Renal pelvis (tissue), 4 donors: ENCODE measurements around the gene RNF180. TPM values are rescaled to one million over a fixed set of nuclear protein-coding genes. Genes with fewer than 3 reads are reported as not detected.
"Not testable (repeated sequence)": the region's sequence is repeated elsewhere in the genome, so short reads cannot be mapped to it uniquely, and the experiment has no call there.

Source experiments
- DNase-seq: peaks from one replicate; pipeline ENCODE4 v3.0.0-alpha.2; 2013
- polyA plus RNA-seq, 3 donors: library from polyadenylated mRNA; unstranded; fragments of 120-200 nt; gene quantifications; one replicate each; pipeline ENCODE4 v1.2.1, GENCODE V29; 2013; ENCODE audit not compliant: insufficient read length in 3 of 3

Gene RNF180
- polyA plus RNA-seq, 3 donors: 9.0 to 10.3 (median 9.7) TPM

DNA sequence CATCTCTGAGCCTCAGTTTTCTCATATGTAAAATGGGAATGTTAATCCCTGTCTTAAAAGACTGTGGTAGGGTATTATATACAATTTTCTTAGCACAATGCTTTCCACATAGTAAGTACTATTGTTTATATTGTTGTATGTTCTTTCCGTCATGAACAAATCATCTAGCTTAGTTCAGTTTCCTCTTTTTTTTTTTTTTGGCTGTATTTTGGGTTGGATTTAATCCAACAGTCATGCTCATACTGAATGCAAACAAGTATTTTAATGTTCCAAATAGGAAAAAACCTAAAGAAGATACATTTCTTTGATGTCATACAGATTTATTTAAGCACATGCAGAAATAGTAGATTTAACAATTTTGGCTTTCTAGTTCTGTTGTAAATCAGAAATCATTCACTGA lies 95.1 kb downstream of the RNF180 start:
- DNase-seq: no peak

DNA sequence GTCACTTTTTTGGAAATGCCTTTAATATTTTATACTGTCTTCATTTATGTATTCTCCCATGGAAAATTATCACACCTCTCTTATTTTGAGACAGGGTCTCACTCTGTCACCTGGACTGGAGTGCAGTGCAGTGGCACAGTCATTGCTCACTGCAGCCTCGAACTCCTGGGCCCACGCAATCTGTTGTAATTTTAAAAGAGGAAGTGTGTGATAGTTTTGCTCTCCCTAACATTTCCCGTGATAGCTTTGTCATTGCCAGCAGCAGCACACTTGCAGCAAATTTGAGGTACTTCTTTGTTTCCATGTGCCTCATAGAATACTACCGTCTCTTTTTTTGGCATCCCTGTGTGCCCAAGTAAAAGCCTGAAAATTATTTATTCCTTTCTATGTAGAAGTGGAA lies 103.5 kb downstream of the RNF180 start:
- no peak for DNase-seq

DNA sequence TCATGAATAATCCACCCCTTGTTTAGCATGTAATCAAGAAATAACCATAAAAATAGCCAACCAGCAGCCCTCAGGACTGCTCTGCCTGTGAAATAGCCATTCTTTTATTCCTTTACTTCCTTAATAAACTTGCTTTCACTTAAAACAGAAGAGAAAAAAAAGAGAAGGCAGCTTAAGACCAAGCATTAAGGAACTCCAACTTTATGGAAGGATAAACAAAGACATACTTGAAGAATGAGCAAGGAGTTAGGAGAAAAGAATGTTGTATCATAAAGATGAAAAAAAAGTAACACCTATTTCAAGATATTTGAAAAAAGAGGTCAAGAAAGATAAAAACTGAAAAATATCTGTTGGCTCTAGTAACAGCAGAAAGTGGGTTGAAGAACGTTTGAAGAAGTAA lies 107.6 kb downstream of the RNF180 start:
- DNase-seq: no peak

DNA sequence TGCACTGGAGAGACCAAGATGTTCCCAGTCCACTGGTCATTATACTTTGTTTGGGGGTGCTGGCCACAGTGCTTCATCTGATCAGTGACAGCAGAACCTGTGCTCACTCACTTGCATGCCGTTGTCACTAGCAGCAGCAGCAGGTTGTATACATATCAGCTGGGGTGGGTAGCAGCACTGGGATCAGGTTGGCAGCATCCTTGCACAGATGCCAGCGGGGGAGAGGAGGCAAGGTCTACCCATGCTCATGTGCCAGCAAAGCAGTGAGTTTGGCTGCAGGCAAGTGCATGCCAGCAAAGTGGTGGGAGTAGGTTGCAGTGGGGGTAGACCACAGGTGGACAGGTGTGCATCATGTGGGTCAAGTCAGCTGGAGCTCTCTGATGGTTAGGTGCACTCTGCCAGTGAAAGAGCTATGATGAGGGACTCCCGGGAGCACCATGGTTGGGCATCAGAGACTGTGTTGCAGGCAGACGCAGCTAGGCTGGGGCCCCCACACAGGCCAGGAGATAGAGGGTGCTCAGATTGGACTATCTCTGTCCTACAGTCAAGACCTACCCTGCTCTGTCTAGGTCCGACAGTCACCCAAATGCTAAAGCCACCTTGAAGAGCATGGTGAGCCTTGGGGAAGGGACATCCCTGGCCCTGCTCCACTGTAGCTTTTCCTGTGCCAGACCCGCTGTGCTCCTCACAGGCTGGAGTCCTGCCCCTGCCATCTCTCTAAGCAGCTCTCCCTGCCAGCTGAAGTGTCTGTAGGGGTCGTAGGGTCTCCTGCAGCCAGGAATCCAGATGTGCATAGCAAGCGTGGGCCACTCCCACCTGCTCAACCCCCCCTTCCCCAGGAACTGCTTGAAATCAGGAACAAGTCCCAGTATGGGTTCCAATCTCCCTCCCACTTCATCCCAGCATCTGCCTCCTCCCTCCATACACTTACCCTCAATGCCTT lies 119.8 kb downstream of the RNF180 start:
- DNase-seq: no peak

DNA sequence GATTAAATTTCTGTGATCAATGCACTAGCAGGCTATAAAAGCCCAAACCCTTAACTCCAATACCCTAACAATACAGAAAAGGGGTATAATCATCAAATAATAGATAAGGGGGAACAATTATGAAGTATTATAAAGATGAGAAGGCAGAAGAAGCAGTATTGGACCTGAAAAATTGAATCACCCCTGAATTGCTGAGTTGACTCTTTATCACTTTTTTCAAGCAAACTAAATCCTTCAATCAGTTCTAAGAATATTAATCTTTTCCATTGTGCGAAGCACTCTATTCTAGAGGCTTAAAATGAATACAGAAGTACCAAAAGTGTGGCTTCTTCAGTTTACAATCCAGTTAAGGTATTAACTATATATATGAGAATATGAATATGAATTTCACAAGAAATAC lies 120.7 kb downstream of the RNF180 start:
- DNase-seq: no peak

DNA sequence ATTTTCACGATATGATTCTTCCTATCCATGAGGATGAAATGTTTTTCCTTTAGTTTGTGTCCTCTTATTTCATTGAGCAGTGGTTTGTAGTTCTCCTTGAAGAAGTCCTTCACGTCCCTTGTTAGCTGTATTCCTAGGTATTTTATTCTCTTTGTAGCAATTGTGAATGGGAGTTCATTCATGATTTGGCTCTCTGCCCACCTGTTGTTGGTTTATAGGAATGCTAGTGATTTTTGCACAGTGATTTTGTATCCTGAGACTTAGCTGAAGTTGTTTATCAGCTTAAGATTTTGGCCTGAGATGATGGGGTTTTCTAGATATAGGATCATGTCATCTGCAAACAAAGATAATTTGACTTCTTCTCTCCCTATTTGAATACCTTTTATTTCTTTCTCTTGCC lies 122.9 kb downstream of the RNF180 start:
- not testable (repeated sequence) for DNase-seq

DNA sequence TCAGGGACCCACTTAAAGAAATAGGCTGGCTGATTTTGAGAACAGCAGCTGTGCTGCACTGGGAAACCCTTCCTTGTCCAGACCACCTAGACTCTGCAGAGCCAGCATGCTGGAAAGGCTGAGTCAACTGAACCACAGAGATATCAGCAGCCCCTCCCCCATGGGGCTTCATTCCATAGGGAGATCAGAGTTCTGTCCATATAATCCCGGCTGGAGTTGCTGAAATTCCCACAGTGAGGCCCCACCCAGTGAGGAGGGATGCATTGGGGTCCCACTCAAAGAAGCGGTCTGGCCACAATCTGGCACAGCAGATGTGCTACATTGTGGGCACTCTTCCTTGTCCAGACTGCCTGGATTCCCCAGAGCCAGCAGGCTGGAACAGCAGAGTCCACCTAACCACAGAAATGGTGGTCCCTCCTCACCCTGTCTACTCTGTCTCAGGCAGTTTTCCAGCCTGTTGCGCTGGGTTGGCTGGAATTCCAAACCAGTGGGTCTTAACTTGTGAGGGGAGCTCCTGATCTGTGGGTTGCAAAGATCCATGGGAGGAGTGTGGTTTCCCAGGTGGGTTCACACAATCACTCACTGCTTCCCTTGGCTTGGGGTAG lies 127.1 kb downstream of the RNF180 start:
- no peak for DNase-seq

DNA sequence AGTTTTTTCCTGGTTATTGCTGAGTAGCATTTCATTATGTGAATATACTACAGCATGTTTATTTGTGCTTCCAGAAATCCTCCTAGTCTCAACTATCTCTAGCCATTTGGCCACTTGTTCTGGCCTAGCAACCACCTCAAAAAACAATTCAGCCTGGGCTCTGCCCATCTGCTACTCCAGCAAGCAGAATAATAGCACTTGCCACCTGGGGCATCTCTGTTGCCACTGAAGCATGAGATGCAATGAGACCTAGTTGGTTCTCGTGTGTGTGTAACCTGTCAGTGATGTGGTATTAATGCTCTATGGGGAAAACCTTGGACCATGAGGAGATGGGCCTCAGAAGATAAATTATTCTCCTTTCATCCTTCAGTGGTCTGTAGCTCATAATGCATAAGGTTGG lies 129.5 kb downstream of the RNF180 start:
- DNase-seq: no peak

DNA sequence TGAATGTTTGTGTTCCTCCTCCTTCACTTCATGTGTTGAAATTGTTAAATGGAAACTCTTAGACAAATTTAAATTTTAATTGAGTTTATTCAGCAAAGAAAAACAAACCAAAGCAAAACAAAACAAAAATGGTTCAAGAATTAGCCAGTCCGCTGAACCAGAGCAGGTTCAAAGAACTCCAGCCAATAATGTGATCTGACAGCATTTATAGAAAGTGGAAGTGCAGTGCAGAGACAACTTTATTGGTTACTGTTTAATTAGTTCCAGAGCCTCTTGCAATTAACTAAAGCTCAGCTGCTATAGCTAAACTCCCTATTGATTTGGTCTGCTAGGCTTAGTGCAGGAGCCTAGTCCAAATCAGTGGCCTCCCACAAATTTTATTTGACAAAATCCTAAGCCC lies 132.9 kb downstream of the RNF180 start:
- no peak for DNase-seq

DNA sequence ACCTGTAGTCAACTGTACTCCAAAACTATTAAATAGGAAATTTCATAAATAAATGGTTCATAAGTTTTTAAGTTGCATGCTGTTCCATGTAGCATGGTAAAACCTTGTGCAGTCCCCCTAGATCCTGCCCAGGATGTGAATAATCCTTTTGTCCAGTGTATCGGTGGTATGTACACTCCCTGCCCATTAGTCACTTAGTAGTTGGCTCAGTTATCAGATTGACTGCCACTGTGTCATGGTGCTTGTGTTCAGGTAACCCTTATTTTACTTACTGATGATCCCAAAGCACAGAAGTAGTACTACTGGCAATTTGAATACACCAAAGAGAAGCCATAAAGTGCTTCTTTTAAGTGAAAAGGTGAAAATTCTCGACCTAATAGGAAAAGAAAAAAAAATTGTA lies 134.2 kb downstream of the RNF180 start:
- DNase-seq: no peak

DNA sequence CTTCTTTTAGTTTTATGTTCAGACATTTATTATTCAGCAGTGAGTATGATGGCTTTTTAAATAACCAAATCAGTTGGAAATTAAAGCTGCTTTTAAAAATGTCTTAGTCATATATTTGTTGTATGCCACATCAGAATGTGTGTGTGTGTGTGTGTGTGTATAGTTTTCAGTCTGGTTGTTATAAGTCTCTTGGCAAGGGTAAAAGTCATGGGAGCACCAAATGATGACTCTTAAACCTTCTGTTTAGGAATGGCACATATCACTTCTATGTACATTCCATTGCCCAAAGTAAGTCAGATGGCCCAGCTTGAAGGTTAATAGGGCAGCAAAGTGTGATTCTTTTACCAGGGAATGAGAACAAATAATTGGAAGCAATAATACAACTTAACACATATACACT lies 135.9 kb downstream of the RNF180 start:
- no peak for DNase-seq

DNA sequence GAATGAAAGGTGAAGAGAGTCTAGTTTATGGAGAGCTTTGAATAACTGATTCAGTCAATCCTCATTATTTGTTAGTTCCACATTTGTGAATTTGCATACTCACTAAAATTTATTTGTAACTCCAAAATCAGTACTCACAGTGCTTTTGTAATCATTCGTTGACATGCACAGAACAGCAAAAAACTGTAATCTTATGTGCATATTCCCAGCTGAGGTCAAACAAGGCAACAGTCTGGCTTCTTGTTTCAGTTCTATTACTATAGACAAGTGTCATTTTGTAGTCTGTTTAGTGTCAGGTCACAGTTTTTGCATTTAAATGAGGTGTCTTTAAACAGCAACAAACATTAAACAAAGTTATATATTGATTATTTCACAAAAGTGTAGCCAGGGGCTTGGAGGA lies 142.5 kb downstream of the RNF180 start:
- DNase-seq: no peak

DNA sequence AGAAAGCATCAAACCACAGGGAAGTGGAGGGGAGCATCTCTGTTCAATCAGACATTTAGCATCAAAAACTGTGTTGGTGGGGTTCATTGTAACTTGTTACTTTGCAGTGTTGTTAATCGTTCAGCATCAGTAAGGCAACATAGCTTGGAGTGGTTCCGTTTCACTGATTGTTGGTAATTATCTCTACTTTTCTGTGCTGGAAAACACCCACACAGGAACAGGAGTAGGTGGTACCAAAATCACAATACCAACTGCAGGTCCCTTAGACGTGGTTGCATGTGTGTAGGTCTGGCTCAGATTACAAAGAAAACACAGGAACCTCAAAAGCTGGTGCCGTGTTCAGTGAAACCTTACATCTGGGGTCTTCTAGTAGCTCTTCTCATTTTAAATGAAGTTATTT lies 146.8 kb downstream of the RNF180 start:
- DNase-seq: peak; percentile 33

DNA sequence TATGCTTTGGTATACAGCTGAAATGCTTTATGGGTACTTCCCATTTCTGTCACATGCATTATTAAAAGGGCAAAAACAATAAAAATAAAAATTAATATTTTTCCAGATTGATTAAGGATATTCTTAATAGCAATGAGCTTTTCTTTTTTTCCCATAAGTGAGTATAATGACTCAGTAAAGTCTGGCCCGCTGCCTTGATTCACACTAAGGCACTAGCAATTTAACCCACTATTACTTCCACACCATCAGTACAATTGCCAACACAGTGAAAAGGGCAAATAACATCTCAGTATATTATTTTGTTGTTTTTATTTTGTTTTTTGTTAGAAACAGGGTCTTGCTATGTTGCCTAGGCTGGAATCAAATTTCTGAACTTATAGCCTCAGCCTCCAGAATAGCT lies 150.1 kb downstream of the RNF180 start:
- no peak for DNase-seq

DNA sequence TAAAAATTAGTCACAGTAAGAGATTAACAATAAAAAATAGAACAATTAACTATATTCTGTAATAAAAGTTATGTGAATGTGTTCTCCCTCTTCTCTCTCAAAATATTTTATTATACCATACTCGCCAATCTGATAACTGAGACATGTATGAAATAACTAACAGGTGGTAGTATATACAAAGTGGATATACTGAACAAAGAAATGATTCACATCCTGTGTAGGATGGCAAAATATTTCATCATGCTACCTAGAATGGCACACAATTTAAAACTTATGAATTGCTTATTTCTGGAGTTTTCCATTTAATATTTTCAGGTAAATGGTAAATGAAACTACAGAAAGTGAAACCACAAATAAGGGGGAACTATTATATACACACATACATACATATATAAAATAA lies 152.5 kb downstream of the RNF180 start:
- DNase-seq: no peak

DNA sequence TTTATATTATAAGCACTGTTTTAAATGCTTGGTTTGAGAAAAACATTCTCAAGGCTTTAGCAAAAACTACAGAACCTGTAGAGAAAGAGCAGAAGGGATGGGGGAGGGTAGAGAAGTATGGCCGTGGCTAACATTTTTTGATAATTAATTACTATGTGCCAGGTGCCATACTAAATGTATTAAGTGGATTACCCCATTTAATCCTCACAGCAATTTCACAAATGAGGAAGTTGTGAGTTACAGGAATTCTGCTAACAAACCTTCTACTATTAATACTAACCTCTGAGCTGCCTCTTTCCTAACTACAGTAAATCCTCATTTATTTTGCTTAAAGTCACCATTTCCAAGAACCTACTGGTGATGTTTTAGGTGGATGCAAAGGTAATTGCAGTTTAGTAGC lies 157.9 kb downstream of the RNF180 start:
- DNase-seq: no peak

DNA sequence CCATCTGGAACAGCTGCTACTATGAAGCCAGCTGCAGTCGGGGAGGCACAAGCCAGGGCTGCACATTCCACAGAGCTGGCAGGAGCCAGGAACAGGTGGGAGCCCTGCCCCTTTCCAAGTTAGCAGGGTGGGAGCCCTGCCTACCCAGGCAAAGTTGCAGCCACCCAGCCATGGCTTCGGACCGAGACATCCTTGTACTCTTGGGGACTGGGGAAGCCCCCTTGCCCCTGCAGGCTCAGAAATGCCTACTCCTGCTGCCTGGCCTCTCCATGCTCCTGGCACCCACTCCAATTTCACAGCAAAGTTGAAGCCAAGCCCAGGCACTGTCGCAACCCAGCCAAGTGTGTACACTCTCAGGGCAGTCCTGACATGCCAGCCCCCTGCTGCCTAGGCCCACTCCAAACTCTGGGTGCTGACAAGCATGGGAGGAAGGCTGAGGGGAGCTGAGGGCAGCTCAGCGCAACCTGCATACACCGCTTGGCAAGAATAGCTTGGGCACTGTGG lies 165.1 kb downstream of the RNF180 start:
- no peak for DNase-seq

DNA sequence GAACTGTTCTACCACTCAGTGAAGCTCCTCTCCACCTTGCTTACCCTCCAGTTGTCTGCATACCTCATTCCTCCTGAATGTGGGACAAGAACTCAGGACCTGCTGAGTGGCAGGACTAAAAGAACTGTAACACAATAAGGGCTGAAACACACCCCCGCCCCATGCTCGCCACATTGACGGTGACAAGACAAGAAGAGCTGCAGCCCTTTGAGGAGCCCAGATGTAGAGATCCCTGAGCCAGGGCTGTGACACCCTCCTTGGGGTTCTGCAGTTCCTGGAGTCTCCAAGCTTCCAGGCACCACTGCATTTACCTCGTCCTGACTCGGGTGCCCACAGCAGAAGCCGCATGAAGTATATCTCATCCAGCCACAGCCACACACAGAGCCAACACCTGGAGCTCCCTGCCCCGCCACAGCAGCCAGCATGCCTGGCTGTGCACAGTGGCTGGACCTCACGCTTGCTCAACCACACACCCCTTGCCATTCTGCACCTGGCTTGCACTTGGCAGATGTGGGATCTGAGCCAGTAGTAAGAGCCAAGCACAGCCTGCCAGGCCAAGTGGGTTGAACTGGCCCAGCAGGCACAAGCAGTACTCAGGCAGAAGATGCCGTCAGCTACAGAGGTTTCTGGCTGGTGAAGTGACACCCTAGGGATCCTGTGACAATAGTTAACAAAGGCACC lies 166.1 kb downstream of the RNF180 start:
- no peak for DNase-seq

DNA sequence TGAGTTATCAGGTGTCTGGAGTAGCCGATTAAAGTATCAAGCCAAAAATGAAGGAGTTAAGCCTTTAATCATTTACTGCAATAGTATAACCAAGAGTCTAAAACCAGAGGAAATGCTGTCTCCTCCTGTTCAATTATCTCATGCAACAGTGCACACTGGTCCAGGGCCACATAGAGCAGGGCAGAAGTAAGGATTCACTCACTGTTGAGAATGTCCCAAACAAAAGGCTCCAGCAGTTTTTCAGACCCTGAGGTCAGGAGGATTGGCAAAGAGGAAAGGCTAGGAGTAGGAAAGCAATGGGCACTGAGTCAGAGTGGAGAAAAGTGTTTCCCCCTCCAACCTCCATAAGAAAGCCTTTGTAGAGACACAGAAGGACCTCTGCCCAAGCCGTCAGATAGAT lies 168.2 kb downstream of the RNF180 start:
- DNase-seq: peak; percentile 14

DNA sequence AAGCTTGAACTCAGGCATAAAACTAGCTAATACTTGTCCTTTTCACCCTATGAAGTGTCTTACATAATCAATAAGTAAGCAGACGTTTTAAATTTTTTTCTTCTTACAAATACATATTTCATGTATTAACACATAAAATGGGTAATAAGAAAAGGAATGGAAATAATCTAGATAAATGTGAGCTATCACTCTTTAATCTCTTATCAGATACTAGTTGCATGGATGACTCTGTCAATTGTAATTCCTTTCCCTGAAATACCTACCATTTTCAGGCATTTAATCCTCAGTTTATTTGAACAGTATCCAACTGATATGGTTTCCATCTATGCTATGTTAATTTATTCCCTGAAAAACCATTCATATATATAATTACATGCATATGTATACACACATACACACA lies 174.1 kb downstream of the RNF180 start:
- DNase-seq: no peak

DNA sequence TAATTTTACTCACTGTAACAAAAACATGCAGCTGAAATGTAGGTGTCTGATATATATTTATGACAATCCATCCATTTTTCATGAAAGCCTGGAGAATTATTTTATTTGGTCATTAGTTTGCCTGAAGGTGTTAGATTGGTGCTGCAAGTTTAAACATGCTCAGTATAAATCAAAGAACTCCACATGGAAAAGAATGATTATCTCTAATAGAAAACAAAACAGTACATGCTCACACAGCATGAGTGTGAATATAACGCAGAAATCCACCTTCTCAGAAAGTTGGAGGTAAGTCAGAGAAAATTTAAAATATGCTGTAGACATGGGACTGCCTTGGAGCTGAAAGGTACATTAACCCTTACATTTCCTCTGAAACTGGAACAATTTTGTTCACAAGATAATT lies 174.7 kb downstream of the RNF180 start:
- no peak for DNase-seq

DNA sequence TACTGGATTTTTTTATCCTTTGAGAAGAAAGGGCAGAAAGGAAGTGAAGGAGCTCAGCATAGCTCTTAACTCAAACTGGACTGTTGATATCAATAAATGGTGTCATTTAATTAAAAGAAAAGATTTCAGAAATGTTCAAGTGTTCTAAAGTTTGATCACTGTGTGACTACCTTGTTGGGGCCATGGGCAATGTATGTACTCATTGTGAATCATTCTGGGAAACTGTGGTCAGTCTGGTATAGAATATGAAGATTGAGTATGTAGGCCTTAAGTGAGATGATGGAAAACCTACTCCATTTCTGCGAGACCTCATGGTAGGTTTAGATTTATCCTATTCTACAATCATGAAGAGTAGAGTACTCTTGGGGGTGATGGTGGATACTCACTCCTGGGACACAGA lies 175.7 kb downstream of the RNF180 start:
- DNase-seq: no peak

DNA sequence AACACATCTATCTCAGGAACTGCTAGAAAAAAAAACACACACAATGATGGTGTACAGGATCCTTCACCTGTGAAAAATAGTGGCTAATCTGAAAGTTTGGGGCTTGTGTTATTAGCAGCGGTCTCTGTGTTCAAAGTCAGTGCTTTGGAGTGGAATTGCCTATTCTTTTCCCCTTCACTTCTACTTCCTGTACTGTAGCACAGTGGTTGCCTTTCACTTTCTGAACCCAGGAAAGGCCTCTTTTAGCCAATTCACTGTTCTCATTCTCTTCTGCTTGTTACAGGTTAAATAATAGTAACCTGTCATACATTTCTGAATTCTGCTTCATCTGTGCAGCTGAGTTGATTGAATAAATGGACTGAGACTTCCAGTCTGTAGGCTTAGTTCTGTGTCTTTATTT lies 178.9 kb downstream of the RNF180 start:
- DNase-seq: no peak
